Endothelial cell of umbilical vein (primary cell): Measurements from ENCODE around the gene BMP8A.

ENCODE experiments used
- EZH2 ChIP-seq: IDR thresholded peaks from 2 replicates; pipeline ENCODE4 v1.6.1; 2012; ENCODE audit warnings: borderline replicate concordance, low read depth, mild to moderate bottlenecking, moderate library complexity, low read length, inconsistent platforms; ENCODE audit not compliant: severe bottlenecking
- FOS ChIP-seq: IDR thresholded peaks from 2 replicates; pipeline ENCODE4 v1.6.1; 2011; ENCODE audit warnings: mild to moderate bottlenecking, low read length, moderate library complexity, borderline replicate concordance; ENCODE audit not compliant: insufficient read depth
- POLR2A ChIP-seq: IDR thresholded peaks from 2 replicates; pipeline ENCODE4 v1.6.1; 2012; ENCODE audit warnings: low read depth, mild to moderate bottlenecking, control low read depth, low read length
- POLR2AphosphoS5 ChIP-seq: IDR thresholded peaks from 2 replicates; pipeline ENCODE4 v1.6.1; 2012; ENCODE audit warnings: low read depth, mild to moderate bottlenecking, control low read depth, low read length, moderate library complexity; ENCODE audit not compliant: insufficient read depth
- TF ChIP-seq, protein P1 (sequence below), 2 donors: IDR thresholded peaks; 1 replicate in 1 of 2; 2 replicates in 1 of 2; pipeline ENCODE4 v1.5.1; 2011; ENCODE audit warnings: low read length in 2 of 2, mild to moderate bottlenecking in 2 of 2, moderate library complexity in 2 of 2, control low read depth in 1 of 2, inconsistent platforms in 1 of 2, low read depth in 1 of 2; ENCODE audit not compliant: insufficient read depth in 1 of 2; ENCODE audit errors: extremely low read depth in 1 of 2

DNA sequence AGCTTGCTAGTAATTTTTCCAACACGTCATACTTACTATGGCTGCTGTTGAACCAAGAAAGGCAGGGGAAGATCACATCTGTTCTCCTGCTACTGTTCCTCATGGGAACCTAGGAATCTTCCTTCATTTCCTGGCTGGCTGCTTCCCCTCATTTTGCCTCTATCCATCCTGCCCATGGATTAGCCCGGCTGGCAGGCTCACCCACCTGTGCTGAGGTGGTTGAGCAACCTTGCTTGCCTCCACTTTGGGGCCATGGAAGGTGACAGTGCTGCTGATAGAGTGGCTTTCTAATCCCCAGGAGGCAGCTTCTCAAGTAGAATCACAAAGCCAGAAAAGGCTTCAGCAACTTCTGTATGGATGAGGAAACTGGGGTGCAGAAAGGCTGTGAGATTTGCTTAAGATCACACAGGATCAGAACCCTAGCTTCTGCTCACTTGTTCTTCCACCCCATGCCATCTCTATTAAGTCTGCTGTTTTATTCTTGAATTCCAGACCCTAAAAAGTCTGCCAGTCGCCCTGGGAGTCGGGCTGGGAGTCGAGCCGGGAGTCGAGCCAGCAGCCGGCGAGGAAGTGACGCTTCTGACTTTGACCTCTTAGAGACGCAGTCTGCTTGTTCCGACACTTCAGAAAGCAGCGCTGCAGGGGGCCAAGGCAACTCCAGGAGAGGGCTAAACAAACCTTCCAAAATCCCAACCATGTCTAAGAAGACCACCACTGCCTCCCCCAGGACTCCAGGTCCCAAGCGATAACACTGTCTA lies 6.2 kb upstream of the BMP8A start:
- TF ChIP-seq, protein P1, sequence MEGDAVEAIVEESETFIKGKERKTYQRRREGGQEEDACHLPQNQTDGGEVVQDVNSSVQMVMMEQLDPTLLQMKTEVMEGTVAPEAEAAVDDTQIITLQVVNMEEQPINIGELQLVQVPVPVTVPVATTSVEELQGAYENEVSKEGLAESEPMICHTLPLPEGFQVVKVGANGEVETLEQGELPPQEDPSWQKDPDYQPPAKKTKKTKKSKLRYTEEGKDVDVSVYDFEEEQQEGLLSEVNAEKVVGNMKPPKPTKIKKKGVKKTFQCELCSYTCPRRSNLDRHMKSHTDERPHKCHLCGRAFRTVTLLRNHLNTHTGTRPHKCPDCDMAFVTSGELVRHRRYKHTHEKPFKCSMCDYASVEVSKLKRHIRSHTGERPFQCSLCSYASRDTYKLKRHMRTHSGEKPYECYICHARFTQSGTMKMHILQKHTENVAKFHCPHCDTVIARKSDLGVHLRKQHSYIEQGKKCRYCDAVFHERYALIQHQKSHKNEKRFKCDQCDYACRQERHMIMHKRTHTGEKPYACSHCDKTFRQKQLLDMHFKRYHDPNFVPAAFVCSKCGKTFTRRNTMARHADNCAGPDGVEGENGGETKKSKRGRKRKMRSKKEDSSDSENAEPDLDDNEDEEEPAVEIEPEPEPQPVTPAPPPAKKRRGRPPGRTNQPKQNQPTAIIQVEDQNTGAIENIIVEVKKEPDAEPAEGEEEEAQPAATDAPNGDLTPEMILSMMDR (IDR thresholded peaks at IDR 0.05; ENCODE audit: extremely low read depth in 1 of 2, insufficient read depth in 1 of 2, low read depth in 1 of 2, low read length in 2 of 2), result no peak
- TF ChIP-seq POLR2A (no peak), EZH2 (no peak), POLR2AphosphoS5 (no peak), FOS (no peak)
